Mucosa of descending colon (tissue), 3 donors: ENCODE data around the gene IL1RAP. TPM values are rescaled to one million over a fixed set of nuclear protein-coding genes. Genes with fewer than 3 reads are reported as not detected.

Source experiments
- ATAC-seq: fragments of 200-7000 bp; cut with Tn5 transposase; one replicate; pipeline ENCODE4 v1.9.1; 2020; ENCODE audit warnings: mild to moderate bottlenecking, moderate library complexity
- DNase-seq, 3 donors: peaks; one replicate each; pipeline ENCODE4 v3.0.0-alpha.2; 2020
- H3K36me3 ChIP-seq: fragments of 200-600 bp; one replicate; pipeline ENCODE4 v1.8.0; 2021; ENCODE audit warnings: low read depth, mild to moderate bottlenecking
- H3K4me1 ChIP-seq: fragments of 200-600 bp; one replicate; pipeline ENCODE4 v1.8.0; 2021; ENCODE audit warnings: low read depth, mild to moderate bottlenecking
- H3K4me3 ChIP-seq: fragments of 200-600 bp; one replicate; pipeline ENCODE4 v1.8.0; 2021; ENCODE audit warnings: mild to moderate bottlenecking
- H3K9me3 ChIP-seq: fragments of 200-600 bp; one replicate; pipeline ENCODE4 v1.8.0; 2021; ENCODE audit warnings: mild to moderate bottlenecking
- intact Hi-C, 2 donors: fragments of 100-400 bp; cut with DNase I in 1 of 2; cut with micrococcal nuclease in 1 of 2; formaldehyde crosslinking; loops; one replicate each; pipeline versions ENCODE4 v1.11.0 to v1.11.1; 2022; cut with DNase I, micrococcal nuclease
- total RNA-seq, 3 donors: library from RNA; stranded (reverse); fragmentation: NEBNext Ultra II Directional in 2 of 3; extraction: Animal tissue kit (Norgen Biotek cat#: 25700) in 2 of 3; gene quantifications; one replicate each; pipeline versions ENCODE4 v1.2.1 to v1.2.4, GENCODE V29; 2021 to 2023
- TF ChIP-seq, protein P1 (sequence below): fragments of 200-600 bp; IDR thresholded peaks from one replicate; pipeline ENCODE4 v1.8.0; 2022; ENCODE audit warnings: antibody characterized with exemption, mild to moderate bottlenecking
- donor health status: DM: no; HTN: no; CAD: no; lungs with moderate emphysema.
- donor health status: DM: no; HTN: no; CAD: no.
- donor health status: DM: no; HTN: yes; CAD: no.

Gene IL1RAP
- total RNA-seq, 3 donors from 2014 or later: 4.8 to 8.3 (median 5.2) TPM

DNA sequence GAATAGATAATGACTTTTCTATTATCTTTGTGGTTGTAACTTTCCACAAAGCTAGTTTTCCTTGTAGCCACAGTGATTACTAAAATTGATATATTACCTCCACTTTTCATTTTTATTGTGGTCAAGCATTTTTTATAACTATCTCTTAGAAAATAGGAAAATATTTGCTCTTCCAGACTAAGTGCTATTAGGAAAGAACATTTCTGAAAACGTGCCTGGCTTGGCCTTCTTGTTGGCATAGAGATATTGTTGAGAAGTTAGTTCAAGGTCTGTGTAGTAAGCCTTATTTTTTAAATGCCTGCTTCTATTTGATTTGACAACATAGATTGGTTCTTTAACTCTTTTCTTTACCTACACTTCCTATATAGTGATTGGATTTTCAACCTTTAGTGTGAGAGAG is 101.7 kb downstream of the IL1RAP start:
- Histone ChIP-seq H3K36me3 (no peaks in the 10 kb centered on the region), H3K4me1 (no peaks in the 10 kb centered on the region), H3K4me3 (no peak overlapping the region), H3K9me3 (no peaks in the 10 kb centered on the region)
- DNase-seq (no peak), ATAC-seq (no peak)
- TF ChIP-seq, protein P1, sequence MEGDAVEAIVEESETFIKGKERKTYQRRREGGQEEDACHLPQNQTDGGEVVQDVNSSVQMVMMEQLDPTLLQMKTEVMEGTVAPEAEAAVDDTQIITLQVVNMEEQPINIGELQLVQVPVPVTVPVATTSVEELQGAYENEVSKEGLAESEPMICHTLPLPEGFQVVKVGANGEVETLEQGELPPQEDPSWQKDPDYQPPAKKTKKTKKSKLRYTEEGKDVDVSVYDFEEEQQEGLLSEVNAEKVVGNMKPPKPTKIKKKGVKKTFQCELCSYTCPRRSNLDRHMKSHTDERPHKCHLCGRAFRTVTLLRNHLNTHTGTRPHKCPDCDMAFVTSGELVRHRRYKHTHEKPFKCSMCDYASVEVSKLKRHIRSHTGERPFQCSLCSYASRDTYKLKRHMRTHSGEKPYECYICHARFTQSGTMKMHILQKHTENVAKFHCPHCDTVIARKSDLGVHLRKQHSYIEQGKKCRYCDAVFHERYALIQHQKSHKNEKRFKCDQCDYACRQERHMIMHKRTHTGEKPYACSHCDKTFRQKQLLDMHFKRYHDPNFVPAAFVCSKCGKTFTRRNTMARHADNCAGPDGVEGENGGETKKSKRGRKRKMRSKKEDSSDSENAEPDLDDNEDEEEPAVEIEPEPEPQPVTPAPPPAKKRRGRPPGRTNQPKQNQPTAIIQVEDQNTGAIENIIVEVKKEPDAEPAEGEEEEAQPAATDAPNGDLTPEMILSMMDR: no peak
- intact Hi-C loops: no loop called here

DNA sequence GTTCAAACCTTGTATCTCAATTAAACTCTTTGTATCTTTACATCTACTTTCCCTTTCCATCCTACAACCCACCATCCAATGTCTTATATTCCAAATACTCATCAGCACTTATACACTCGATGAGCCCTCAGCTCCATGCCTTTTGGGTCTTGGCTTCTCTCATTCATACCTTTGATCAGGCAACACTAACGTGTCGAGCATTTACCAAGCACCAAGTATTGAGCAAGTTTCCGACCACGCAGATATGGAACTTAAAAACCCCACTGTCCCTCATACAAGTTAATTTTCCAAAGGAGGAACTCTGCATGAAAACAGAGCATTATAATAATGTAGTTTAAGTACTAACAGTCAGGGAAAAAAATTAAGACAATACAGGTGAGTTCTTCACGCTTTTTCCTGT is 102.8 kb downstream of the IL1RAP start:
- ATAC-seq: no peak
- Histone ChIP-seq H3K36me3 (no peaks in the 10 kb centered on the region), H3K9me3 (no peaks in the 10 kb centered on the region), H3K4me3 (no peak overlapping the region), H3K4me1 (no peaks in the 10 kb centered on the region)
- no peak for DNase-seq
- intact Hi-C loops: no loop called here
- TF ChIP-seq, protein P1: no peak

DNA sequence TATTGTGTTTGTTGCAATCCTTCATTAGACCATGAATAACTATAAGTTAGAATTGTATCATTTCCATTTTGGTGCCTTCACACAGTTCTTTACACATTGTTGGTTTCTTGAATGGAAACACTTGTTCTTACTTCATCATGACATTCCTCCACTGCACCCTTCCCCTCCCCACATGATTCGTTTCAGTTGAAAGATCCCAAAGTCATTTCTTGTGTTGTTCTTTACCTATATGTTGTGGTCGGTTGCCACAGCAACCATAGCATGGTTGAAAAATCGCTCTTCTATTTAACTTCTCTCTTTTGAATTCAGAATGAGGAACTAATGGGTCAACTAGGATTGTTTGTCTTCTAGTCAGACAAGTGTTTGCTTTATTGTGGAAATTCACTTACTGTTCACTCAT is 103.3 kb downstream of the IL1RAP start:
- H3K4me3 ChIP-seq: no peak overlapping the region
- H3K9me3 ChIP-seq: no peaks in the 10 kb centered on the region
- H3K4me1 ChIP-seq: no peaks in the 10 kb centered on the region
- intact Hi-C loops: no loop called here
- ATAC-seq (peak; percentile 62), DNase-seq (peak in 1 of 3 donors; percentile 19)
- no peaks in the 10 kb centered on the region for H3K36me3 ChIP-seq
- TF ChIP-seq, protein P1: no peak

DNA sequence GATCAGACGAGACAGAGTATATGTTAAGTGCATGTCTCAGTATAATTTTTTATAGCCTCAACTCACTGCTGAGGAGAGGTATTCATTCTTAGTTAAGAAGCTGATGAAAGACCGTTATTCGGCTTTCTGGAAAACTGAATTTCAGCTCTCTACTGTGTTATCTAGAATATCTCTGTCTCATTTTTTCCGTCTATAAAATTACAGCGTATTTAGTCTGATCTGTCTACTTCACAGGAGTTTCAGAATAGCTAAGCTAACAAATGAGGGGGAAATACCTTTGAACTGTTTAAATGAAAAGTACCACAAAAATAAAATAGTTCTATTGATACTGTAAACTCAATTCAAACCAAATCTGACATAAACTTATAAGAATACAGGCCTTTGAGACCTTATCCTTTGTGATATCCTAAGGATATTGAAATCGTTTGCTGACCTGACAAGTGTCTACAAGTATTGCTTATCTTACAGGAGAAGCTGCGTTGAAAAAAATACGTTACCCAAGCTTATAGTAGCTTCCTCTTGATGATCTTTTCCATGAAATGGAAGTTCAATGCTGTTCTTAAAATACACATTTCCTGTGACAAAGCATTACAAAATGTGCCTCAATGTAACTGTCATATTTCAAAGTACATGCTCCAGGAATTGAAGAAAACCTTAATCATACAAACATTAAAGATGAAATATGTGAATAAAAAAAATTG is 104.6 kb downstream of the IL1RAP start:
- TF ChIP-seq, protein P1: no peak
- intact Hi-C loops: no loop called here
- Histone ChIP-seq H3K4me1 (no peaks in the 10 kb centered on the region), H3K9me3 (no peaks in the 10 kb centered on the region), H3K36me3 (no peaks in the 10 kb centered on the region), H3K4me3 (no peak overlapping the region)
- DNase-seq (no peak), ATAC-seq (no peak)

DNA sequence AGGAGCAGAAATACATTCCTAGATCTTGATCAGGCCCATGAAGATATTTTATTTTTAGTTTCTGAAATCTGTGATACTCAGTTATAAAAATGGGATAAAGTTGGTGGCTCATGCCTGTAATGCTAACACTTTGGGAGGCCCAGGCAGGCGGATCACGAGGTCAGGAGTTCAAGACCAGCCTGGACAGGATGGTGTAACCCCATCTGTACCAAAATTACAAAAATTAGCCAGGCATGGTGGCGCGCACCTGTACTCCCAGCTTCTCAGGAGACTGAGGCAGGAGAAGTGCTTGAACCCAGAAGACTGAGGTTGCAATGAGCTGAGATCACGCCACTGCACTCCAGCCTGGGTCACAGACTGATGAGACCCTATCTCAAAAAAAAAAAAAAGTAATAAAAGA is 105.5 kb downstream of the IL1RAP start:
- no peaks in the 10 kb centered on the region for H3K36me3 ChIP-seq
- ATAC-seq: no peak
- H3K9me3 ChIP-seq: no peaks in the 10 kb centered on the region
- intact Hi-C loops: no loop called here
- H3K4me3 ChIP-seq: no peak overlapping the region
- H3K4me1 ChIP-seq: no peaks in the 10 kb centered on the region
- TF ChIP-seq, protein P1: no peak
- no peak for DNase-seq

DNA sequence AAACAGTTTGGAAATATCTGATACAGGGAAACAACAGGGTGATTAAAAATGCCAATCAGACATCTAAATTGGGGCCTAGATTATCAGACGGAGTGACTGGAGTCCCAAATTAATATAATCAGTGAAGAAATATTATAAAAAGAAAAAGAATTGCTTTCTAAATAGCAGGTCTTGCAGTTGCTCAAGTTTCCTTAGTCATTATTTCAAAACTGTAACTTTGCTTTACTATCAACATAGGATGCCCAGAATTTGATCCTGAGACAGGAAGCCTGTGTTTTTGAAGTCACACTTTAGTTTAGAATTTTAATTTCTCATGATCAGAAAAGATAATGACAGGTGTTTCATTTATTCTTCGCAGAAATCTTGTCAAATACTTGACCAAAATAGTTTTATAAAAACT is 105.9 kb downstream of the IL1RAP start:
- intact Hi-C loops: no loop called here
- ATAC-seq (no peak), DNase-seq (no peak)
- Histone ChIP-seq H3K4me1 (no peaks in the 10 kb centered on the region), H3K36me3 (no peaks in the 10 kb centered on the region), H3K4me3 (no peak overlapping the region), H3K9me3 (no peaks in the 10 kb centered on the region)
- TF ChIP-seq, protein P1: no peak
